Brain microvascular endothelial cell (primary cell): ENCODE data around the gene LSG1.

Experiments
- DNase-seq: peaks from one replicate; pipeline ENCODE4 v3.0.0-alpha.2; 2020
- H3K27ac ChIP-seq: fragments of 250-450 bp; sonication (Bioruptor Pico); 2 replicates; pipeline ENCODE4 v1.5.1; 2020; ENCODE audit warnings: mild to moderate bottlenecking, moderate library complexity
- H3K27me3 ChIP-seq: fragments of 250-450 bp; sonication (Bioruptor Pico); replicated peaks from 2 replicates; pipeline ENCODE4 v1.5.1; 2020; ENCODE audit warnings: mild to moderate bottlenecking
- H3K36me3 ChIP-seq: fragments of 250-450 bp; sonication (Bioruptor Pico); replicated peaks from 2 replicates; pipeline ENCODE4 v1.5.1; 2020; ENCODE audit warnings: mild to moderate bottlenecking
- H3K4me3 ChIP-seq: 2 replicates; pipeline ENCODE4 v1.5.1; 2011; ENCODE audit warnings: low read depth, mild to moderate bottlenecking, control low read depth, low read length, moderate library complexity
- CTCF ChIP-seq: IDR thresholded peaks from 2 replicates; pipeline ENCODE4 v1.5.1; 2011; ENCODE audit warnings: low read depth, mild to moderate bottlenecking, moderate library complexity, low read length, control low read depth, inconsistent platforms; ENCODE audit errors: missing control alignments
- in situ Hi-C: cut with HindIII; loops from 2 replicates; pipeline ENCODE4 v1.10.0; 2017; ENCODE audit warnings: low sequenced_read_pairs, low pct_ligation_motif_present

Gene LSG1

GRCh38 chr3:194682189-194682693, 10.2 kb upstream of the LSG1 start:
- no peak overlapping the region for H3K4me3 ChIP-seq
- in situ Hi-C loops: no loop called here
- H3K36me3 ChIP-seq: peaks cover 7% of the 10 kb centered on the region
- DNase-seq: no peak
- no peak for TF ChIP-seq CTCF
- H3K27ac ChIP-seq: no peak overlapping the region
- no peaks in the 10 kb centered on the region for H3K27me3 ChIP-seq

GRCh38 chr3:194680888-194681615, 9.1 kb upstream of the LSG1 start:
- Histone ChIP-seq H3K27ac (no peak overlapping the region), H3K27me3 (no peaks in the 10 kb centered on the region), H3K4me3 (no peak overlapping the region), H3K36me3 (no peaks in the 10 kb centered on the region)
- DNase-seq: no peak
- in situ Hi-C loops: no loop called here
- no peak for TF ChIP-seq CTCF

GRCh38 chr3:194676471-194676870, 4.5 kb upstream of the LSG1 start:
- no peak for DNase-seq
- no peak overlapping the region for H3K4me3 ChIP-seq
- H3K27me3 ChIP-seq: no peaks in the 10 kb centered on the region
- no peak overlapping the region for H3K27ac ChIP-seq
- H3K36me3 ChIP-seq: no peaks in the 10 kb centered on the region
- TF ChIP-seq CTCF: no peak
- in situ Hi-C loops: no loop called here

GRCh38 chr3:194675680-194676079, 3.7 kb upstream of the LSG1 start:
- Histone ChIP-seq H3K4me3 (no peak overlapping the region), H3K27me3 (no peaks in the 10 kb centered on the region), H3K36me3 (no peaks in the 10 kb centered on the region), H3K27ac (no peak overlapping the region)
- in situ Hi-C loops: no loop called here
- no peak for DNase-seq
- TF ChIP-seq CTCF: no peak

GRCh38 chr3:194675081-194675640, 3.2 kb upstream of the LSG1 start:
- no peaks in the 10 kb centered on the region for H3K36me3 ChIP-seq
- no peak for TF ChIP-seq CTCF
- no peaks in the 10 kb centered on the region for H3K27me3 ChIP-seq
- in situ Hi-C loops: no loop called here
- DNase-seq: no peak
- H3K27ac ChIP-seq: no peak overlapping the region
- no peak overlapping the region for H3K4me3 ChIP-seq
